BLaER1 treated with 17β-estradiol and CSF1 and Interleukin-3, amounts not matched to agents 10 nM and 100 nM (cell line): Measurements from ENCODE around the gene GPX6.

ENCODE experiments used
- H3K27ac ChIP-seq, 11 experiments: shearing (Covaris generic); formaldehyde crosslinking; 2 replicates each; pipeline ENCODE4 v1.8.1; 2022
- H3K27me3 ChIP-seq, 11 experiments: shearing (Covaris generic); formaldehyde crosslinking; 2 replicates each; pipeline ENCODE4 v1.8.1; 2022
- H3K36me3 ChIP-seq, 11 experiments: shearing (Covaris generic); formaldehyde crosslinking; 2 replicates each; pipeline ENCODE4 v1.8.1; 2022
- H3K4me1 ChIP-seq, 10 experiments: shearing (Covaris generic); formaldehyde crosslinking; 2 replicates each; pipeline ENCODE4 v1.8.1; 2022
- H3K4me2 ChIP-seq, 11 experiments: shearing (Covaris generic); formaldehyde crosslinking; 2 replicates each; pipeline ENCODE4 v1.8.1; 2022
- H3K4me3 ChIP-seq, 10 experiments: shearing (Covaris generic); formaldehyde crosslinking; 2 replicates each; pipeline ENCODE4 v1.8.1; 2022
- H3K9ac ChIP-seq, 11 experiments: shearing (Covaris generic); formaldehyde crosslinking; 2 replicates each; pipeline ENCODE4 v1.8.1; 2022
- H3K9me3 ChIP-seq, 11 experiments: shearing (Covaris generic); formaldehyde crosslinking; replicated peaks in 1 of 11; 2 replicates each; pipeline ENCODE4 v1.8.1; 2022
- H4K20me1 ChIP-seq, 11 experiments: shearing (Covaris generic); formaldehyde crosslinking; 2 replicates each; pipeline ENCODE4 v1.8.1; 2022
- Cebpa-rat ChIP-seq, 11 experiments: shearing (Covaris generic); IDR thresholded peaks; 2 replicates each; pipeline ENCODE4 v1.8.1; 2022

The GPX6 gene

DNA sequence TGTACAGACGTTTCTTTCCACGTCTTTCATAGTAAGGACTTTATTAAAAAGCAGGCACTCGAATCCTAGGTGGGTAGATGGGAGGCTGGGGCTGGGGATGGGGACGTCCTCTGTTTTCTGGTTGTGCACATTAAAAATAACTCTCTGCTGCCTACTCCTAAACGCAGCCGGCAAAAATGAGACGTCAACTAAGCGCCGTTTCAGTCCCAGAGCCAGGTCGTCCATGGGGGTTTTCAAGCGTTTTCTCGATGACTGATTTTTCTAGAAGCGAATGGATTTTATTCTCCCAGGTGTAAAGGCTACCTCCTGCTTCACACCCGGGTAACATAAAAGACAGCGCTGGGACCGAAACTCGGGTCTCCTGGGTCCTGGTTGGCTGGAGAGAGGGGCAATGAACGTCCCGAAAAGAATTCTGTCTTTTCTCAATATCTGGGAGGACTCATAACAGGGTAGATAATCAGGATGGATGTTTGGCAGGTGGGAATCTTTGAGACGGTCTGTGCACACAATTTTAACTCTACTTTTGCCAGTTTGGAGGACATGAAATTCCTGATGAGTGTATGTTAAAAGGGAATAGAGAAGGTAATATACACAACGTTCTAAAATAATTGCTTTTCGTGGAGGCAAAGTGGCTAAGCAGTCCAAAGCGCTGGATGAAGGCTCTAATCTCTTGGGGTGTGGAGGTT is 25.2 kb downstream of the GPX6 start:
- Histone ChIP-seq H3K4me3 (peak overlapping the region; percentile 49 to 68 (median 57)), H3K9ac (peak overlapping the region in 7 of 11 experiments; percentile 37 to 55 (median 44); a peak in 10 of 22 replicates), H3K27ac (no peak overlapping the region), H3K4me1 (peaks cover 11 to 34% (median 28%) of the 10 kb centered on the region in 10 experiments; a peak in 19 of 20 replicates), H3K36me3 (no peaks in the 10 kb centered on the region), H3K9me3 (no peaks in the 10 kb centered on the region), H3K27me3 (peaks cover 30 to 40% (median 35%) of the 10 kb centered on the region in 11 experiments), H3K4me2 (peak overlapping the region; percentile 84 to 96 (median 88)), H4K20me1 (no peaks in the 10 kb centered on the region)
- TF ChIP-seq Cebpa-rat (IDR thresholded peaks at IDR 0.05) = no peak

DNA sequence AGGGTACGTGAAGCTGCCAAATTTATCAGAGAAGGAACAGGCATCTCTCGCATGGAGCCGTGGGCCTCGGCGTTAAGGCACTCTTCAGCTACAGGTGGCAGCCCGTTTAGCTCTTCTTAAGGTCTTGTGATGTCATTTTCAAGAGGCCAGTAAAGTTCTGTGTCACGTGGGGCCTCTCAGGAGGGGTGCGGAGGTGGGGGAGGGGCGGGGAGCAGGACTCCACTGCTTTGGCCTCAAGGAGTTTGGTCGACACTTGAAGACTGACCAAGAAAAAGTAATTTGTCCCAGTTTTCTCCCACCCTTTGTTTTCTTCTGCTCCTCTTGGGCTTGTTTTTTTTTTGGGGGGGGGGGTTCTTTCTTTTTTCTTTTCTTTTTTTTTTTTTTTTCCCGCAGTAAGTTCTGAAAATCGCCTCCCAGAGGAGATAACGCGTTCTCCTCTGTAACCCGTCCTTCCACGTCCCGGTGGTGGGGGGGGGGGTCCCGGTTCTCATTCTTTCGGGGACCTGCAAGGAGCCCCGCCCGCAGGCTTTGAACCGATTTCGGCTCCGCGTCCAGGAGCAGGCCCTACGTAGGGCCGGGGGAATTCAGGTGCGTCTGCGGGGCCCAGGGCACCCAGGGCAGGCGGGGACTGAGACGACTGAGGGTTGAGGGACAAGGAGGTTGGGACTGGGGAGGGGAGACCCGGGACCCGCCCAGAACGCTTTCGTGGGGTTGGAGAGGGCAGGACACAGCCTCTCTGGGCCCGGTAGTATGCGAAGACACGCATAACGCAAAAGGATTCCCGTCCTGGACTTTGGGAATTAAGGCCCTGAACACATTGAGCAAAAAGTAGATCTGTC is 26.0 kb downstream of the GPX6 start:
- Histone ChIP-seq H3K27ac (no peak overlapping the region), H3K27me3 (peaks cover 30 to 40% (median 35%) of the 10 kb centered on the region in 11 experiments), H3K4me2 (peak overlapping the region; percentile 84 to 96 (median 88)), H3K4me3 (peak overlapping the region; percentile 49 to 68 (median 57)), H3K36me3 (no peaks in the 10 kb centered on the region), H4K20me1 (no peaks in the 10 kb centered on the region), H3K4me1 (peaks cover 11 to 34% (median 28%) of the 10 kb centered on the region in 10 experiments; a peak in 19 of 20 replicates), H3K9ac (peak overlapping the region in 10 of 11 experiments; percentile 16 to 69 (median 46); a peak in 14 of 22 replicates), H3K9me3 (peaks cover 0 to 5% (median 0%) of the 10 kb centered on the region in 11 experiments; a peak in 1 of 22 replicates)
- no peak for TF ChIP-seq Cebpa-rat (IDR thresholded peaks at IDR 0.05)

DNA sequence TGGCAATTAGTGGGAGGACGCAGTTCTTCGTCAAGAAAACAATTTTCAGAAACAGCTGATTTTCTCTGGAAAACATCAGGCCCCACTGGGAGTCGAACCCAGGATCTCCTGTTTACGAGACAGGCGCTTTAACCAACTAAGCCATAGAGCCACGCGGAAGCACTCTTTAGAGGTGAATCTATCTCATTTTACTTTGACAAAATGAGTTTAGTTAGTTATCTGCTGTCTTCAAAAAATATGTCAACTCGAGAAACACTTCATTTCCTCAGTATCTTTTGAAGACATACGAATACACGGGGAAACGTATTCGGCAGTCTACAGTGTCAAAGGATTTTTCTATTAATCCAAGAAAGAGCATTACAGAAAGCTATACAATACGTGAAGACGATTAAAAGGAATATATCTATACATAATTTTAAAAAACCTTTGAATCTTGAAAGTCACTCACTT is 26.7 kb downstream of the GPX6 start:
- TF ChIP-seq Cebpa-rat (IDR thresholded peaks at IDR 0.05) = no peak
- Histone ChIP-seq H3K9ac (no peak overlapping the region), H3K4me1 (peaks cover 11 to 34% (median 28%) of the 10 kb centered on the region in 10 experiments; a peak in 19 of 20 replicates), H3K4me2 (peak overlapping the region; percentile 84 to 96 (median 88); a peak in 18 of 22 replicates), H3K9me3 (peaks cover 0 to 5% (median 0%) of the 10 kb centered on the region in 11 experiments; a peak in 1 of 22 replicates), H3K4me3 (peak overlapping the region in 8 of 10 experiments; percentile 49 to 68 (median 57); a peak in 10 of 20 replicates), H4K20me1 (no peaks in the 10 kb centered on the region), H3K27me3 (peaks cover 30 to 40% (median 35%) of the 10 kb centered on the region in 11 experiments), H3K36me3 (no peaks in the 10 kb centered on the region), H3K27ac (no peak overlapping the region)

DNA sequence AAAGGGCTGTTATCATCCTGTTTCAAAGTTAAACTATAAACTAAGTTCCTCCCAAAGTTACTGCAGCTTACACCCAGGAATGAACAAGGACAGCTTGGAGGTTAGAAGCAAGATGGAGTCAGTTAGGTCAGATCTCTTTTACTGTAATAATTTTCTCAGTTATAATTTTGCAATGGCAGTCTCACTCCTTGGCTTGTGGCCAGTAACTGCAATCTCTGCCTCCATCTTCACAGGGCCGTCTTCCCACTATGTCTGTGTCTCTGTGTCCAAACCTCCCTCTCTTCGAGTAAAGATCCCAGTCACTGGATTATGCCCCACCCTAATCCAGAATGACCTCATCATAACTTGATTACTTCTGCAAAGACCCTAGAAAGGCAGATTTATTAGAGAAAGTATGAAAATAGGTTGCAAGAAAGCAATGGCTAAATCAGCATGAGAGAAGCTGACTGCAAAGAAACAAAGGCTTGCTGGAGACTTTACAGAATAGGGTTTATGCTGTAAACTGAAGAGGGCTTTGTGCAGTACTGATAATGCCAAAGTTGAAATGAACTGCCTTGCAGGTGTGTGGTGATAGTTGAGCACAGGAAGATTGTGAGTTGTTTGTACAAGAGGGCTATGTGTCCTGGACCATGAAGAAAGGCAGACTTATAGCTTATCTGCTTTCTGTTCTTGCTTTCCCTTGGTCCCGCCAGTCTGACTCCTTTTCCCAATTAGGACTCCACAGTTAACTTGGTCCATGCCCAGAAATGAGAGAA is 28.4 kb downstream of the GPX6 start:
- no peak for TF ChIP-seq Cebpa-rat (IDR thresholded peaks at IDR 0.05)
- Histone ChIP-seq H3K36me3 (no peaks in the 10 kb centered on the region), H3K27ac (no peak overlapping the region), H4K20me1 (no peaks in the 10 kb centered on the region), H3K9ac (no peak overlapping the region), H3K9me3 (peaks cover 0 to 5% (median 0%) of the 10 kb centered on the region in 11 experiments; a peak in 1 of 22 replicates), H3K27me3 (peaks cover 30 to 40% (median 35%) of the 10 kb centered on the region in 11 experiments), H3K4me2 (no peak overlapping the region), H3K4me3 (no peak overlapping the region), H3K4me1 (peaks cover 11 to 33% (median 27%) of the 10 kb centered on the region in 10 experiments; a peak in 19 of 20 replicates)

DNA sequence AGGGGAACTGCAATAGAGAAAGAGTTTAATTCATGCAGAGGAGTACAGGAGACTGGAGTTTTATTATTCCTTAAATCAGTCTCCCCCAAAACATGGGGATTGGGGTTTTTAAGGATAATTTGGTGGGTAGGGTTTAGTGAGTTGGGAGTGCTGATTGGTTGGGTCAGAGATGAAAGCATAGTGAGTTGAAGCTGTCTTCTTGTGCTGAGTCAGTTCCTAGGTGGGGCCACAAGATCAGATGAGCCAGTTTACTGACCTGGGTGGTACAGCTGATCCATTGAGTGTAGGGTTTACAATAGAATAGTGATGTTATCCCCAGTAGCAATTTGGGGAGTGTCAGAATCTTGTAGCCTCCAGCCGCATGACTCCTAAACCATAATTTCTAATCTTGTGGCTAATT is 29.1 kb downstream of the GPX6 start:
- Histone ChIP-seq H3K4me2 (no peak overlapping the region), H4K20me1 (no peaks in the 10 kb centered on the region), H3K4me1 (peaks cover 11 to 27% (median 21%) of the 10 kb centered on the region in 10 experiments; a peak in 19 of 20 replicates), H3K9me3 (peaks cover 0 to 5% (median 0%) of the 10 kb centered on the region in 11 experiments; a peak in 1 of 22 replicates), H3K9ac (no peak overlapping the region), H3K36me3 (no peaks in the 10 kb centered on the region), H3K27ac (no peak overlapping the region), H3K27me3 (peaks cover 30 to 36% (median 34%) of the 10 kb centered on the region in 11 experiments), H3K4me3 (no peak overlapping the region)
- TF ChIP-seq Cebpa-rat (IDR thresholded peaks at IDR 0.05) = no peak

DNA sequence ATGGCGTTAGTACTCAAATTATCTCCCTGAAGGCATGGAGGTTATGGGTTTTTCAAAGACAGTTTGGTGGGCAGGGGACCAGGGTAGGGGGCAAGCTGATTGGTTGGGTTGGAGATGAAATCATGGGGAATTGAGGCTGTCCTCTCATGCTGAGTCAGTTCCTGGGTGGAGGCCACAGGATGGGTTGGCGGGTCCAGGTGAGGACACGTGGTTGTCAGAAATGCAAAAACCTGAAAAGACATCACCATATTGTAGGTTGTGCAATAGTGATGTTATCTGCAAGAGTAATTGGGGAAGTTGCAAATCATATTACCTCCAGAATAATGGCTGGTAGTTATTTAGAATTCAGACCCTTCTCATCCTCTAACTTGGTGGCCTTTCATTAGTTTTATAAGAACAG is 30.1 kb downstream of the GPX6 start:
- no peak overlapping the region for H3K27ac ChIP-seq
- peaks cover 21 to 27% (median 26%) of the 10 kb centered on the region in 11 experiments for H3K27me3 ChIP-seq
- H3K9ac ChIP-seq = no peak overlapping the region
- H3K4me2 ChIP-seq = no peak overlapping the region
- no peaks in the 10 kb centered on the region for H3K36me3 ChIP-seq
- H3K4me1 ChIP-seq = peaks cover 4 to 16% (median 10%) of the 10 kb centered on the region in 10 experiments; a peak in 19 of 20 replicates
- H3K4me3 ChIP-seq = no peak overlapping the region
- H4K20me1 ChIP-seq = no peaks in the 10 kb centered on the region
- 0 out of 22 replicates have a peak, but pooled peaks of 3 of the 11 experiments have one; percentile 13 to 47 (median 21) for TF ChIP-seq Cebpa-rat (IDR thresholded peaks at IDR 0.05)
- peaks cover 0 to 5% (median 0%) of the 10 kb centered on the region in 11 experiments; a peak in 1 of 22 replicates for H3K9me3 ChIP-seq

DNA sequence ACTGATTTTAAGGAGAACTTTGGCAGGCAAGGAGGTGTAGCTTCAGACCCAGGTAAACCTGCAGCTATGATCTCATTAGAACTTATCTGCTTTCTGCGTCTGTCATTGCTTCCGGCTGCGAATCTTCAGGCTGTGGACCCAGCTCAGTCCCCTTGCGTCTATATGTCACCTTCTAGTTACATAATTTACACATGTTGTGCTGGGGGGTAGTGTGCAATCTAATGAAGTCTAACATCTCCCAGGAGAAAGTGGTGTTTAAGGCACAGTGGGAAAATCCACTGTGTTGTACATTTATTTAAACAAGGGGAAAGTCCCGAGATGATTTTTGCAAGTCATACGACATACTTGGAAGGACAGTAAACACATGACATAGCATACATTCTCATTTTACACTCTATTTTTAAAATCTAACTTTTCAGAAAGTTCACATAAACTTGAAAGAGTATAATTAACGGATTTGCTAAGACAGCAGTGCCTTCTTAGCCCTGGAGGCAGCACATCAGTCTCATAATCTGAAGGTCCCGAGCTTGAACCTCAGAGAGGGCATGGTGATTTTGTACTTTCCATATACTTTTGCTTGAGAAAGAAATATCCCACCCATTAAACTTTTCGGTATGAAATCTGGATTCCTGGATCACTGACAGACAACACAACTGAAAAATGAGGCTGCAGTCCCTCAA is 35.2 kb downstream of the GPX6 start:
- Histone ChIP-seq H3K36me3 (no peaks in the 10 kb centered on the region), H3K4me3 (no peak overlapping the region), H4K20me1 (no peaks in the 10 kb centered on the region), H3K4me1 (no peaks in the 10 kb centered on the region), H3K9ac (no peak overlapping the region), H3K27me3 (no peaks in the 10 kb centered on the region; a peak in 2 of 22 replicates), H3K27ac (no peak overlapping the region), H3K4me2 (no peak overlapping the region), H3K9me3 (peaks cover 0 to 5% (median 0%) of the 10 kb centered on the region in 11 experiments; a peak in 1 of 22 replicates)
- no peak for TF ChIP-seq Cebpa-rat (IDR thresholded peaks at IDR 0.05)

DNA sequence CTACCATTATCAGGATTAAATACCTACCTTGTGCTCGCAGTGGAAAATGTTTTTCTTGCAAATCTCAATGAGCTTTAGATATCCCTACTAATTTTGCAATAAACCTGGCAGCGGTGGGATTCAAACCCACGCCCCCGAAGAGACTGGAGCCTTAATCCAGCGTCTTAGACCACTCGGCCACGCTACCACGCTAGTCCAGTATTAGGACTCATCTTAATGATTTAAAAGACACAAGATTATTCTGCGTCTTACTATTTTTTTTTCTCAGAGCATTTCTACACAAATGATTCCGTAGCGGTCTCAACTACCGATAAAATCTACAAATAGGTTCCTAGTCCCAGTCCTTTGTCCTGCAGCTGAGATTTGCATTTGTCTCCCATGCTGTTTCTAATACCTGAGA is 37.1 kb downstream of the GPX6 start:
- no peak overlapping the region for H3K4me2 ChIP-seq
- H3K27ac ChIP-seq = no peak overlapping the region
- no peaks in the 10 kb centered on the region; a peak in 2 of 22 replicates for H3K27me3 ChIP-seq
- no peaks in the 10 kb centered on the region for H4K20me1 ChIP-seq
- no peak for TF ChIP-seq Cebpa-rat (IDR thresholded peaks at IDR 0.05)
- no peaks in the 10 kb centered on the region for H3K4me1 ChIP-seq
- no peak overlapping the region for H3K4me3 ChIP-seq
- H3K9me3 ChIP-seq = no peaks in the 10 kb centered on the region; a peak in 1 of 22 replicates
- no peak overlapping the region for H3K9ac ChIP-seq
- no peaks in the 10 kb centered on the region for H3K36me3 ChIP-seq
